GM18505 (cell line): Measurements from ENCODE around the gene PRTFDC1.
"Not testable (repeated sequence)": the region's sequence is repeated elsewhere in the genome, so short reads cannot be mapped to it uniquely, and the experiment has no call there.

Experiments
- ATAC-seq: cut with Tn5 transposase; IDR thresholded peaks from one replicate; pipeline ENCODE4 v1.9.1; 2021; ENCODE audit not compliant: unreplicated experiment
- POLR2A ChIP-seq: IDR thresholded peaks from 4 replicates; pipeline ENCODE4 v1.6.1; 2011; ENCODE audit warnings: borderline replicate concordance; ENCODE audit not compliant: insufficient read depth, insufficient read length; ENCODE audit errors: extremely low read depth

The PRTFDC1 gene

DNA sequence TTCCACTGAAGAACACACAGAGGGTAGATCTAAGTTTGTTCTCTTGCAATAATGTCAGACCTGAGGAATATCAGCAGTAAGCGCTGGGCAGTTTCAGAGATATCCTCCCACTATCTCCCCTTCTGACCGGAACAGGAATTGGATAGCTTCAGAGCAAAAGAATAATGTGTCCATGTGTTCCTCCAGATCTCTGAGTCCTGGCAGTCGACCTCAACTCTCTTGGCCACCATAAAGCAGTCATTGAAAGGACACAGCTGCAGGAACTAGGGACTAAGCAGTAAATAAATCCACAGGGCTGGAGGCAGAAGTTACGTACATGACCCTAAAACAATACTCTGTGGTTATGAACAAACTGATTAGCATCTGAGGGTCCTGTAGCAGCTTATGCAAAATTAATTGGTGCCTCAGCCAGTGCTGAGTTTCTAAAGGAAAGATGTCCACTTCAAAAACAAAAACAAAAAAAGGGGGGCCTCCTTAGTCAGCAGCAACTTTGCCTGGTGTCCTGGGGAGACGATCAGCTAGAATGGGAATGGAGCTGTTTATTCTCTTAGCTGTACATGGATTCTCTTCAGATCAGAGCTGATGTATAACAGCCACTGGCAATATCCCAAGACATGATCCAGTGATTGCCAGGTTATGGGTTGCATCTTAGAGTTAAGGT lies 6.4 kb upstream of the PRTFDC1 start:
- no peak for TF ChIP-seq POLR2A
- no peak for ATAC-seq

DNA sequence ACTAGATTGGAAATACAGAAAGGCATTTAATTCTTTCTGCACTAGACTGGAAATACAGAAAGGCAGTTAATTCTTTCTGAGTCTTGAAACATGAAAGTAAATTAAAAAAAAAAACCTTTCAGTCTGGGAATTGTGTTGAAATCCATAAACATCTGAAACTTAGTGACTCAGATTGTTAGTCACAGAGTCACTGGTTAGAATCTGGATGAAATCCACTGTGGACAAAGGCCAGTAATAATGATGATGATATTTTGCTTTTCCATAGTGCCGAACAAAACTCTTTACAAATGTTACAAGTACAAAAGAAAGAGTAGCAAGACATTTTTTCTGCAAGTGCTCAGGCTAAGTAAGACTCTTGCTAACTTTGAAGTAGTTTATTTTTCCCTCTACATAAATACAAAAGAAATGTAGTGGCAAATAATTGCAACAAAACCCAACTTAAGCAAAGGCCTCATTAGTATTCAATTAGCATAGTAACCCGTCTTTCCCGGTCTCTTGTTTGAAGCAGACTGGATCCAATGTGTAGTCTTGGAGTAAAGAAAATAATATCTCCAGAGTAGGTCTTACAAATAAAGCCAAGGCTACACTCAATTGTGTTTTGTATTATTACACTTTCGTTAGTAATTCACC lies 5.8 kb upstream of the PRTFDC1 start:
- TF ChIP-seq POLR2A = no peak
- no peak for ATAC-seq

DNA sequence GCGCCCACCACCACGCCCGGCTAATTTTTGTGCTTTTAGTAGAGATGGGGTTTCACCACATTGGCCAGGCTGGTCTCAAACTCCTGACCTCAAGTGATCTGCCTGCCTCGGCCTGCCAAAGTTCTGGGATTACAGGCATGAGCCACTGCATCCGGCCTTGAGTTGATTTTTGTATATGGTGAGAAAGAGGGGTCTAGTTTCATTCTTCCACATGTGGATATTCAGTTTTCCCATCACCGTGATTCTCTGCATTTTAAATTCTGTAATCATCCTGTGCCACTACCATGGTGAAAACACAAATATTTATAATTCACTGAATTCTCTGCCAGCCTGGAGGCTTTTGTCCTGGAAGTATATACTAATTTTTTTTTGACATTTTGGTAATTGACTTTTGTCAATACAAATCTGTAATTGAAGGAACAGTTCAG lies 5.2 kb upstream of the PRTFDC1 start:
- ATAC-seq = not testable (repeated sequence)

DNA sequence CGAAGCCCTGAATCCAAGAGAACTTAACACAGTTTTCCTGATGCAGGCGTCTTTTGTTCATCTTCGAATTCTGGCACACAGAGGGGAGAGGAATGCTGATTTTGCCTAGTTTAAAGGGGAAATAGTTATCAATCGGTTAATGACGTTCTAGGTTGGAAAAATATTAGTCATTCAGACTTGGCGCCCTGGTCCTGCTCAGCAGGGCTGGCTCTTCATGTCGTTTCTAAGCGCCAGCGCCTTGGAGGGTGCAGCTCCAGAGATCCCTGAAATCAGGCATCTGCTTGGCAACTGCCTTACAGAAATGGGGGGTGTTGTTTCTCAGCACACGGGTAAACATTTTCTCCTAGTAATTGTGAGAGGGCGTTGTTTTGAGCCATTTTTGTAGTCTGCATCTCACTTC lies 1.3 kb upstream of the PRTFDC1 start:
- ATAC-seq = no peak
- TF ChIP-seq POLR2A = no peak

DNA sequence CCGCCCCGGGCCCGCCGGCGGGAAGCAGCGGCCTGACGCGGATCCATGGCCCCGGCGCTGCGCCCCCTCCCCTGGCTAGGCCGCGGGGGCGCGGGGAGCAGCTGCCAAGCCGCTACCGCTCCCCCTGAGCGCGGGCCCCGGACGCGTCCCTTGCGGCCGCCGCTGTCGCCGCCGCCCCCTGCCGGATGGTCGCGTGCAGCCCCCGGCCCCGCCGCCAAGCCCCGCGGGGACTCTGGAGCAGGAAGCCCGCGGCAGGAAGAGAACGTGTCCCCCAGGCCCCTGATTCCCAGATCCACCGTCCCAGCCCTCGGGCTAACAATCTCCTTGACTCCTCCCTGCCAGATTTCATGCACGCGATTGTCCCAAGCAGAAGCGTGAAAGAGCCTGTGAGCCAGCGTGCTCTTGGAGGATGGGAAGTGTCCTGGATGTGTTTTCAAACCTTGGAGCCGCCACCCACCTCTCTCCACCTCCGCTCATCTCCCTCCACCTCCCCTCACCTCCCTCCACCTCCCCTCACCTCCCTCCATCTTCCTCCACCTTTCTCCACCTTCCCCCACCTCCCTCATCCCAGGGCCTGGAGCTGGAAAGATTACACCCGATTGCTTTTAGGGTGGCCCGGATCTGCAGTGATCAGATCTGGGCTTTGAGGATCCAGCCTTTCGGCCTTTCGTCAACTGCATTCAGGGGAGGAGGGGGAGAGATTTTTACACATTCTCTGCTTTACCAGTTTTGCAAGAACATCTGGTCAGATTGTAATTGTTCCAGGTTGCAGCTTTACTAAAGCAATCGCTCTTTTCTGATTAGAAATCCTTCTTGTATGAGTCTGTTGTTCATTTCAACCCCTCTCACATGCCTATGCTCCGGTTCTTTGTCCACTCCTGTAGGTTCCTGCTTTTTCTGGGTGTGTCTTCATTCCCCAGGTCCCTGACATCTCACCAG lies 570 bp upstream of the PRTFDC1 start:
- TF ChIP-seq POLR2A = no peak
- peak; percentile 76 for ATAC-seq

DNA sequence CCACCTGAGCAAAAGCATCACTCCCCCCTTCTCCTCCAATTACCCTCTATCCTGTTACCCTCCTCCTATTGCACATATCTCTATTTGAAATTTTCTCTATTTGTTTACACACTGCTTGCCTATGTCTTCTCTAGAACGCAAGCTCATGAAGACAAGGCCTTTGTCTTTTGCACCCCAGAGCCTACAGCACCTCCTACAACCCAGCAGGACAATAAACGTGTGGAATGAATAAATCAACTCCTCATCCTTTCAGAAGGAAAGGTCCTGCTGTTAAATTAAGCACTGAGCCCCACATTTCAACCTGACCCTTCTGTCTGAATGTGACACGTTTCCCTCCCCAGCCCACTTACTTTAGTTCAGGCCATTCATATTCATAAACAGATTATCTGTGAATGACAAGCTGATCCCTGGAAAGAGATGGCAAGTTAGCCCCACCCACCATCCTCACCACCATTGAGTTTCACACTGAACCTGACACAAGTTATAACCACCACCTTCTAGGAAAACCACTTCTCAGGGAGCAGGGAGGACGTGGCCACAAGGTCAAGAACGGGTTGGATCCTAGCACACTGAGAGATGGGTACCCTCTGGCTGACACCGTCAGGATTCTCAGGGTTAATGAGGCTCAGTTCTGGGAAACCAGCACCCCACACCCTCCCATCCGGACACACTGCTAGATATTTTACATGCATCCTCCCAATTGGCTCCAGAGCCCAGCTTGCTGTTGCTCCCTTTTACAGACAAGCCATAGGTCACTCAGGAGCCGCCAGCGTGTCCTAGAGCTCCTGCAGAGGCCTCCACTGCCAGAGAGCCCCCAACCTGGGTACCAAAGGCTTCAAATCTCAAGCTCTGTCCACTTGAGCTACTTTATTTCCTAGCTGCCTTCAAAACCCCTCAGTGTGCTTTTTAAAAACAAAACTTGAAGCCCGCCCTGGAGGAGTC lies 934 bp downstream of the PRTFDC1 start:
- ATAC-seq = no peak
- TF ChIP-seq POLR2A = no peak

DNA sequence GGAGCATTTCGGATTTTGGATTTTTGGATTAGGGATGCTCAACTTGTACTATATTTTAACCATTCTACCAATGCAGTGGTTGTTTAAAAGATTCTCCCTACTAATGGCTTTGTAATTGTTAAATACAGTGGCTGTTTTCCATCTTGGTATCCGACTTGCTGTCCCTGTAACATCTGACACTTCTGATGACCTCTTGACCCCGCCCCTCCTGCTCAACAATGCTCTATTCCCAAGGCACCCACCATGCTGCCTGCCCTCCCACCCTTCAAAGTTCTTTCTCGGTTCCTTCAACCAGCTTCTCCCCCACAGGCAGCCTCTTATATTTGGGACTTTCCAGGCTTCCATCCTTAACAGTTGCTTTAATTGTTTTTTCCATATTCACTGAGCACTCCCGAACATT lies 2.0 kb downstream of the PRTFDC1 start:
- TF ChIP-seq POLR2A = no peak
- ATAC-seq = no peak

DNA sequence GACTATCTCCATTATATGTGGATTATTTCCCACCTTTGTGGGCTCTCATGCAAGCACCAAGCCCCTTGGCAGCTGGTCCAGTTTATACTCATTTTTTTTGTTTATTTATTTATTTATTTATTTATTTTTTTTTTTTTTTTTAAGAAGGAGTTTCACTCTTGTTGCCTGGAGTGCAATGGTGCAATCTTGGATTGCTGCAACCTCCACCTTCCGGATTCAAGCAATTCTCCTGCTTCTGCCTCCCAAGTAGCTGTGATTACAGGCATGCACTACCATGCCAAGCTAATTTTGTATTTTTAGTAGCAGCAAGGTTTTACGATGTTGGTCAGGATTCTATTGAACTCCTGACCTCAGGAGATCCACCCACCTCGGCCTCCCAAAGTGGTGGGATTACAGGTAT lies 2.8 kb downstream of the PRTFDC1 start:
- no peak for TF ChIP-seq POLR2A
- ATAC-seq = no peak

DNA sequence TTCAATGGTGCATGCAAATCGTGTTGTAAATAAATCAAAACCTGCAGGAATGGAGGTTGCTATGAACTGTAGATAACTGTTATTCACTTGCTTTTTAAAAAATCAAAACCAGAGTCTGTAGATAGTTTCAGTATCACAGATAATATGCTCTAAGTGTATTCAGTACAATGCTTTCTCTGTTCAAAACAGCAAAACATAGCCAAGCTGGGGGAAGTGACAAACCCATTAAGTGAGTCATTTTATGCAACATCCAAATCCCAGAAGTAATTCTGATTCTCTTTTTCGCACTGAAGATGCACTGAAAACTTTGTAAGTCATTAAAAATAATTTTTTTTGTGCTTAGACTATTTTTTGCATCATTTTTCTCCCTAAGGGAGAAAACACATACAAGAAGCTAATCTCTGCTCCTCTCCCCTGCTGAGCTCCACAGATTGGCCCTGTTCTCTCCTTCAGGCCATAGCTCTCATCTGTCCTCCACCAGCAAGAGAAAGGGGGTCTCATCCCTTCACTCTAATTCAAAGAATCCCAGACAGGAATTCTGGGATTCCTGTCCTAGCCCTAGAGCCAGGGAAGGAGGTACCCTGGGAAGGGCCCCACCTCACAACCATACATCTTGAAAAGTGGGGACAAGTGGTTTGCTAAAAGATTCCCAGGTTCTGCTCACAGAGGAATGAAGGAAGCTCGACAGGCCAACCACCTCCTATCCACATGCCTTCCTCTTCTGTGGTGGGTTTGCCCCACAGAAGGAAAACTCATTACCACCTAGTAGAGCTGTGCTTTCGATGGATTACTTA lies 4.9 kb downstream of the PRTFDC1 start:
- ATAC-seq = peak; percentile 53
- TF ChIP-seq POLR2A = no peak

DNA sequence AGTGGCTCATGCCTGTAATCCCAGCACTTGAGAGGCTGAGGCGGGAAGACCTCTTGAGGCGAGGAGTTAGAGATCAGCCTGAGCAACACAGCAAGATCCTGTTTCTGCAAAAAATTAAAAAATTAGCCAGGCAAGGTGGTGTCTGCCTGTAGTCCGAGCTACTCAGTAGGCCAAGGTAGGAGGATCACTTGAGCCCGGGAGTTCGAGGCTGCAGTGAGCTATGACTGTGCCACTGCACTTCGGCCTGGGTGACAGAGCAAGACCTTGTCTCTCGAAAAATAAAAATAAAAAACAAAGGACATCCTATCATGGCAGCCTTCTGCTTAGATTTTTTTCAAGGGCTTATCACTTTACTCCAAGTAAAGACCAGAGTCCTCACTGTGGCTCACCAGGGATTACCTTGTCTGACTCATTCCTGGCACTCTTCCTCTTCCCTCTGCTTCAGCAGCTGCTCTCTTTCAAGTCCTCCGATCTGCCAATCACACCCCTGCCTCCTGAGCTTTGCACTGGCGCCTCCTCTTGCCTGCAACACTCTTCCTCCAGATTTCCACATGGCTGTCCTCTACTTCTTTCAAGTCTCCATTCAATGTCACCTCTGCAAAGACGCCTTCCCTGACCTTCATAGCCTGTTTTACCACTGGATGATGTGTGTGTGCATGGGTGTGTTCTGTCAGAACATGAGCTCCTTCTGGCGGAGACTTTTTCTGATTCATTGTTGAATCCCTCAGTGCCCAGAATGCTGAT lies 7.7 kb downstream of the PRTFDC1 start:
- no peak for TF ChIP-seq POLR2A
- no peak for ATAC-seq

DNA sequence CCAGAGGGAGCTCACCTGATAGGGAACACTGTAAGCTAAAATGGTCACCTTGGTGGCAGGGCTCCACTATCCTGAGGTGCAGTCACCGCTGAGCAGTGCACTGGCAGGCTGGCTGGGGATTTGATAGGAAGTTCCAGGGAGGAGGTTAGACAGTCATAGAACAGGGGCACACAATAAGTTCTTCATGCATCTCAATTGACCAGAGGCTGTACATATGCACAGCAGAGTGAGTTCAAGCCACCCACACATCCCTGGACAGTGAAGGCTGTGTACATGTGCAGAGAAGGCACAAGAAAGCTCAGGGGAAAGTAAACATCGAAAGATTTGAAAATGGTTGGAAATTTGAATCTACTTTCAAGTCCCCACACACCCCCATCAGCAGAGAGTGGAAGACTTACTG lies 13.9 kb downstream of the PRTFDC1 start:
- ATAC-seq = no peak
- TF ChIP-seq POLR2A = no peak

DNA sequence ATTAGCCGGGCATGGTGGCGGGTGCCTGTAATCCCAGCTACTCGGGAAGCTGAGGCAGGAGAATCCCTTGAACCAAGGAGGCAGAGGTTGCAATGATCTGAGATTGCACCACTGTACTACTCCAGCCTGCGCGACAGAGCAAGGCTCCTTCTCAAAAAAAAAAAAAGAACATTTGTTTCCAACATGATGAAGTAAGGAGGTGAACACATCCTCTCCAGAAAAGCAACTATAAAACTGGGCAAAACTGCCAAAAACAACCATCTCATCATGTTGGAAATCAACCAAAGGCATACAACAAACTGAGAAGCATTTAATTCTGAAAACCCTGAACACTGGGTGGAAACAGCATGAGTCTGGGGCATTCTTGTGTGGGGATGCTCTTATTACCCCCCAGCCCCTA lies 14.3 kb downstream of the PRTFDC1 start:
- ATAC-seq = no peak
- no peak for TF ChIP-seq POLR2A
